GM19351 (cell line): ENCODE data around the gene TTLL1.
"Not testable (repeated sequence)": the region's sequence is repeated elsewhere in the genome, so short reads cannot be mapped to it uniquely, and the experiment has no call there.

Source experiments
- ATAC-seq: cut with Tn5 transposase; IDR thresholded peaks from one replicate; pipeline ENCODE4 v1.9.1; 2021; ENCODE audit warnings: mild to moderate bottlenecking, moderate library complexity; ENCODE audit not compliant: unreplicated experiment

TTLL1 gene

DNA sequence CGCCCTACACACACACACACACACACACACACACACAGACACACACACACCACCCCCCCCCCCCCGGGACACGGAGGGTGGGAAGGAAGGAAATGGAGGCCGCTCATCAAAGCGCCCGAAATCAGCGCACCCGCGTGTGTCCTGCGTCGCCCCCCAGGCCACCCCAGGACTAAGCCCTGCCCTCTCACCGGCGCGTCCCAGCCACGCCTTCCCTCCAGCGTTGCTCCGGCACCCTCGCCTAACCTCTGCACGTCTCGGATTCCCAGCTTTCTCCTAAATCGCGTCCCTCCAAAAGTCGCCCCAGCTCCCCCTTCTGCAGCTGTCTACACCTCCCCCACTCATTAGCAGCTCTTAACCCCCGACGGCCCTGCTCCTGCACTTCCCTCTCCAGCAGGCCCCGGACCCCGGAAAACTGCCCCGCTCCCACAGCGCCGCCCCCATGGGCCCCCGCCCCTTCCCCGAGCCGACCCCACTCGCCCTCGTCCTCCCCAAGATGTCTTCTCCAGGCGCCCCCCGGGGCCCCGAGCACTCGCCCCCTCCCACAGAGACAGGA, 74.8 kb downstream of the TTLL1 start:
- ATAC-seq: peak; percentile 15

GRCh38 chr22:43013355-43014315, 75.6 kb downstream of the TTLL1 start:
- ATAC-seq: peak; percentile 13

GRCh38 chr22:43012390-43012789, 76.8 kb downstream of the TTLL1 start:
- no peak for ATAC-seq

GRCh38 chr22:43011079-43011478, 78.1 kb downstream of the TTLL1 start:
- no peak for ATAC-seq

GRCh38 chr22:43009444-43009843, 79.7 kb downstream of the TTLL1 start:
- no peak for ATAC-seq

GRCh38 chr22:43008921-43009320, 80.3 kb downstream of the TTLL1 start:
- no peak for ATAC-seq

- no peak for ATAC-seq
These were observed 80.7 kb downstream of the TTLL1 start for GRCh38 chr22:43008509-43008908.

GRCh38 chr22:43007519-43008102, 81.6 kb downstream of the TTLL1 start:
- no peak for ATAC-seq

DNA sequence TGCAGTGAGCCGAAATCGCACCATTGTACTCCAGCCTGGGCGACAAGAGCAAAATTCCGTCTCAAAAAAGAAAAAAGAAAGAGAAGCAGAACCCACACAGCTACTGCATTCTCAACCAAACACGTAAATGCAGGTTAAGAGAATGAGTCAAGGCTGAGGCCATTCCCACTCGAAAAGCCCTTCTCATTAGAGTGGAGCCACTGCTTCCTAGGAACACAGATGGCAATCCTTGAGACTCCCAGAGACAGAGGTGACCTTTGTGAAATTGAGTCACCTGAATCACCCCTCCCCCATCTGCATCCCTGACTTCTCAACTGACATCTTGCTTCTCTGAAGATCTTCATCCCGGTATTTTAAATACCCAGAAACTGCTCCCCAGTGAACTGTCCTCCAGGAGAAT, 82.4 kb downstream of the TTLL1 start:
- no peak for ATAC-seq

GRCh38 chr22:43006016-43006505, 83.1 kb downstream of the TTLL1 start:
- ATAC-seq: no peak

DNA sequence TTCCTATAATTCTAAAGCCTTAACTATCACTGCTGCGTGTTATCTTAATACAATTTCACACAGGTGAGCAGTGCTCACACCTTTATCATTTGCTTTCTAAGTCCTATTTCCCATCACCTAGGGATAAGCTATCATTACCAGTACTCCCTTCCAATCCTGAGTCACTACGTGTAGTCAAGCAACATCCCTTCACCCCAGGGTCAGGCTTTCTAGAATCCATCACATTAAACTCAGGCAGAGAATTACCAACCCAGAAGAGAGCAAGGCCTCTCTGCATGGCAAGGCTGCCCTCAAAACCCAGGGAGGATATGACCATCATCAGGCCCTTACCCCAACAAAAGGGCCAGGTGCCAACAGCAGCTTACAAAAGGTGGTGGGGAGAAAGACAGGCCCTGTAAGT, 84.1 kb downstream of the TTLL1 start:
- no peak for ATAC-seq

DNA sequence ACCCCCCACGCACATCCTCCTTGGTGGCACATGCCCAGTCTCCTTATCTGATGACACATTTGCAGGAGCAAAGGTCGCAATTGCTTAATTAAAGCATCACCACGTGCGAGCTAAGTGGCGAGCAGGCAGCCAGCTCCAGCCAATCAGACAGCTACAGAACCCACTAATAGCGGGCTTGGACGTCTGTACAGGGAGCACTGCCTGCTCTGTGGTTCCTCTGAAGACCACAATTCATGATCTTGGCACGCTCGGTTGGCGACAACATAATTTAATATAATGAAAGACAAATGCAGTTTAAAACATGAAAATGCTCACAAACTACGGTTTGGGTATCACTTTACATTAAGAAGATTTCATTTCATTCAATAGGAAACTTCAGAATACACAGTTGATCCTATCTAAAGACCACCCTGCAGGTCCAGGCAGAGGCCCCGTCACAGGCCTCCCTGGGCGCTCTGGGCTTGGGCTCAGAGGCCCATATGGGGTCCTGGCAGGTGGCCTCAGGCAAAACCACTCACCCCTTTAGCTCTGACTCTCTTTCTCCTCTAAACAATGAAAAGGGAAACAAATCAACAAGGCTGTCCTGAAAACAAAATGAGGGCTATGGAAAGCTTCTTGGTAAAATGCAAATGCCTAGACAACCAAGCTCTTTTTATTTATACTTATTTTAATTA, 84.7 kb downstream of the TTLL1 start:
- no peak for ATAC-seq

DNA sequence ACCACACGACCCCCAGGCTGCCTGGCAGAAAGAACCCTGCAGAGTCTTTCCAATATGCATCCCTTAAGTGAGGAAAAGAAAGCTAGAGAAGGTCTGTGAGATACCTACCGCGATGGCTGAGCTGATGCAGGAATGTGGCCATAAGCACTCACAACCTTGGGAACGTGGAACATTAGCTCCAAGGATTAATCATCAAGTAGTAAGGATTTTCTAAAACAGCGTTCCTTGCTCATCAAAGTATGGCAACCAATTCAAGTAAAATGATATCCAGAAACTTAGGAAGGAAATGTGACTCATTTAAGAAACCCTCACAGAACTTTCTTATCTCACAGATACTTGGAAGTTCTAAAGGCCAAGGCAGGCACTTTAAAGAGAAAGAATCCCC, 87.0 kb downstream of the TTLL1 start:
- ATAC-seq: no peak

DNA sequence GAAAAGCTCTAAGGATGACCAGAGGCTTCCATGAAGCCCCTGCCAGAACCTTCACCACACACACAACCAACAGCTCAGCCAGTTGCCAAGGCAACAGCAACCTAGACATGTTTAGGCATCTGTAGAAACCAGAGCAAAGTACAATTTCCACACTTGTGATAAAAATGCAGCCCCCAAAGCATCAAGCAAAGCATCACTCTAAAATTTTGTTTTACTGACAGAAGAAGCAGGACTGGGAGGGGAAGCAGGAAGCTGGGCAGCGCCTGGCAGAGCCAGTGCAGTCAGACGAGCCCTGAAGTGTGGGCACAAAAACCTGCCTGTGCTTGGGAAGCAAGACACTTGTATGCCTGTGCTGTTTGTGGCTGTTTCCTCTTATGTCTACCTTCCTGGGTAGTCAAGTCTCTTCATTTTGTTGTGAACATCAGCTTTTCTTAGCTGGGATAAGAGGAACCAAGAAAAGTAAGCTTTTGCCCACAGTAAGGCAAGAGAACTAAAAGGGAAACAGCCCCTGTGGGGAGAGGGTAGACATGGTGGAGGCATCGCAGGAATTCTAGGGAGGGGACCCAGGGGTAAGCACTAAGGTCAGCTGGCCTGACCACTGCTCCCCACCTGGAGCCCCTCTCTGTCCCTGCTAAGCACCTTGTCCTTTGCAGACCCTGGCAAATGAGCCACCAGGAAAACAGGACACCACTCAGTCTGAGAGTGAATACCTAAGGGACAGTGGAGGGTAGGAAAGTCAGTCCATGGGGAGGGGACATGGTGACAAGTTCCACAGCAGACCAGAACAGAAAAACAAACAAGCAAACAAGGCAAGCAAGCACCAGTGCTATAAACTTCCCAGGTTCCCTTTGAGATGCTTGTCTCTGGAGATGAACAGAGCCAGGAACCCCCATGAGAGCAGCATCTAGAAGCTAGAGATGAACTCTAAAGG, 87.7 kb downstream of the TTLL1 start:
- no peak for ATAC-seq

DNA sequence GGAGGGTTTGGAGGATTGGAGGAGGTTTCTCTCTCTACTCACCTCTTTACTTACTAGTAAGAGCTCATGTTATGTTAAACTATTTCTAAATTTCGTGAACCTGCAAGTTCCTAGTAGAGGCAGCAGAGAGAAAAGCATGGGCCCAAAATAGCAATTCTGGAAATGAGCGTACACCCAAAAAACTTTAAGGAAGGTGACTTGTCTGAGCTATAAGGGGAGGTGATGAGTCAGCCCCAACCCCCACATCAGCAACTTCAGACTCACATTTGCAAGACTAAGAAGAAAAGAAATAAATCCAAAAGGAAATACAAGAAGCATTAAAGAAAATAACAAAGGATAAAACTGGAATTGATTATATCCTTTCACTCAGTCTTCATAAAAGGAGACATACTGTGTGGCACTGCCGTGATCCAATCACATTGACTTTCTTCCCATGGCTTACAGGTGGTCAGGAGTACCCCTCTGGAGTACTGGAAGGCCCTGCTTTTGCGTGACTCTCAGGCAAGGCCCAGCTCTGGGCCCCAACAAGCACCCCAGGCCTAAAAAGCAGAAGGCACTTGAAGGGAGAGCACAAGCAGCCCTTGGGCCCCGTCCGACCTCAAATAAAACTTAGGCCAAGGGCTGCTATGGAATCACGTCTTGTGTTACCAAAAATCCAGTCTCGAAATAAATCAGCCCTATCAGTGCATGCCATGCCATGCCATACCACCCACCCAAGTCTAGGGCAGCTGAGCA, 88.6 kb downstream of the TTLL1 start:
- ATAC-seq: no peak

GRCh38 chr22:42997582-42998090, 91.6 kb downstream of the TTLL1 start:
- no peak for ATAC-seq

DNA sequence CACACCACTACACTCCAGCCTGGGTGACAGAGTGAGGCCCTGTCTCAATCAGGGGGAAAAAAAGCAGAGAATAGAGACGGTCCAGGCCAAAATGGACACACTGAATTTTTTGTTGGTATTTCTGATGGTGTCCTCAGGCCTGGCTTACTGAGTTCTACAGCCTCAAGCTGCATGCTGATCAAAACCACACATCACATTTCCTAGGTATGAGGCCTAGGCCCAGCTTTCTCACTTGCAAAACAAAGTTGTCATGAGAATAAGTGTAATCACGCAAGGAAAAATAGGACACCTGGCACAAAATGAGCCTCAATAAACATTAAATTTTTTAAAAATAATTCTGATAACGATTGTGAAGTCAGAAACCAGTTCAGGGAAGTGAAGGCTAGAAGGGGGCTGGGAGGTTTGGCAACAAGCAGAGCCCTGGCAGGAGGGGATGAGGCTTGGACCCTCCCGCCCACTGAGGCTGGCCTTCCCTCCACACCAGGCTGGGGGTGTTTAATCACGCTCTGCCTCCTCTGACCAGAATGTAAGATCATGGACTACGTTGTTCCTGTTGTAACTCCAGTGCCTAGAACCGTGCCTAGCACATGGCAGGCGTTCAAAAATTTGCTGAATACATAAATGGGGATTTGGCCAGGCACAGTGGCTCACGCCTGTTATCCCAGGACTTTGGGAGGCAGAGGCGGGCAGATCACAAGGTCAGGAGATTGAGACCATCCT, 92.4 kb downstream of the TTLL1 start:
- no peak for ATAC-seq

- not testable (repeated sequence) for ATAC-seq
These were observed 93.5 kb downstream of the TTLL1 start for GRCh38 chr22:42995654-42996053.
